CD14-positive monocyte (primary cell): ENCODE measurements around the gene DGCR2. TPM values are rescaled to one million over a fixed set of nuclear protein-coding genes. Genes with fewer than 3 reads are reported as not detected.

Source experiments
- DNase-seq, 3 donors: peaks; one replicate each; pipeline ENCODE4 v3.0.0-alpha.2; 2011 to 2022
- H2AFZ ChIP-seq: 2 replicates; pipeline ENCODE4 v1.6.0; 2012; ENCODE audit warnings: mild to moderate bottlenecking, low read depth, low read length, inconsistent platforms; ENCODE audit not compliant: insufficient read depth, poor library complexity, severe bottlenecking
- H3K27ac ChIP-seq, 2 donors: 1 replicate in 1 of 2; 2 replicates in 1 of 2; pipeline ENCODE4 v1.5.1; 2012 to 2013; ENCODE audit warnings: low read length in 2 of 2, control low read depth in 1 of 2, inconsistent platforms in 1 of 2, low read depth in 1 of 2, mild to moderate bottlenecking in 1 of 2
- H3K27me3 ChIP-seq, 2 donors: one replicate each; pipeline versions ENCODE4 v1.6.0 to v1.6.1; 2011 to 2013; ENCODE audit warnings: low read length in 2 of 2; ENCODE audit not compliant: control insufficient read depth in 2 of 2, insufficient read depth in 2 of 2
- H3K36me3 ChIP-seq, 2 donors: replicated peaks in 1 of 2; 1 replicate in 1 of 2; 2 replicates in 1 of 2; pipeline versions ENCODE4 v1.5.1 to v1.6.1; 2012 to 2013; ENCODE audit warnings: low read length in 2 of 2, control low read depth in 1 of 2, inconsistent platforms in 1 of 2, mild to moderate bottlenecking in 1 of 2; ENCODE audit not compliant: insufficient read depth in 2 of 2, control insufficient read depth in 1 of 2
- H3K4me1 ChIP-seq, 2 donors: 1 replicate in 1 of 2; 2 replicates in 1 of 2; pipeline versions ENCODE4 v1.5.1 to v1.6.1; 2012 to 2013; ENCODE audit warnings: low read length in 2 of 2, control low read depth in 1 of 2, inconsistent platforms in 1 of 2, mild to moderate bottlenecking in 1 of 2, moderate library complexity in 1 of 2; ENCODE audit not compliant: insufficient read depth in 2 of 2, control insufficient read depth in 1 of 2
- H3K4me2 ChIP-seq: replicated peaks from 2 replicates; pipeline ENCODE3; 2012; ENCODE audit warnings: low read length, moderate library complexity, mild to moderate bottlenecking; ENCODE audit not compliant: poor library complexity, severe bottlenecking; ENCODE audit errors: extremely low read depth
- H3K4me3 ChIP-seq, 3 experiments: fragments of 200-600 bp in 1 of 3; sonication (generic) in 1 of 3; replicated peaks in 1 of 3; 1 replicate in 2 of 3; 2 replicates in 1 of 3; pipeline ENCODE4 v1.5.1; 2011 to 2013; ENCODE audit warnings: low read length in 3 of 3, mild to moderate bottlenecking in 3 of 3, control low read depth in 2 of 3, low read depth in 2 of 3, inconsistent platforms in 1 of 3, moderate library complexity in 1 of 3
- H3K79me2 ChIP-seq: 2 replicates; pipeline ENCODE4 v1.6.0; 2012; ENCODE audit warnings: mild to moderate bottlenecking, control low read depth, inconsistent platforms, low read length, moderate library complexity; ENCODE audit not compliant: insufficient read depth
- H3K9ac ChIP-seq: 2 replicates; pipeline ENCODE4 v1.6.0; 2017; ENCODE audit warnings: low read length, mild to moderate bottlenecking; ENCODE audit not compliant: insufficient read depth, poor library complexity, severe bottlenecking
- H3K9me3 ChIP-seq, 2 donors: replicated peaks in 1 of 2; 1 replicate in 1 of 2; 2 replicates in 1 of 2; pipeline versions ENCODE4 v1.5.1 to v1.6.1; 2012 to 2013; ENCODE audit warnings: low read length in 2 of 2, control low read depth in 1 of 2; ENCODE audit not compliant: control insufficient read depth in 1 of 2, insufficient read depth in 1 of 2
- H4K20me1 ChIP-seq: 2 replicates; pipeline ENCODE4 v1.6.0; 2012; ENCODE audit warnings: mild to moderate bottlenecking, low read length, control low read depth, moderate library complexity; ENCODE audit not compliant: insufficient read depth
- H3K27ac Mint-ChIP-seq, 7 donors: one replicate each; pipeline ENCODE4 v1.8.0; 2020; ENCODE audit warnings: mild to moderate bottlenecking in 7 of 7, mixed read lengths in 7 of 7, moderate library complexity in 6 of 7, inconsistent platforms in 2 of 7
- H3K27me3 Mint-ChIP-seq, 3 donors: one replicate each; pipeline ENCODE4 v1.8.0; 2021 to 2022; ENCODE audit warnings: low read depth in 3 of 3, mild to moderate bottlenecking in 3 of 3, mixed read lengths in 3 of 3, moderate library complexity in 3 of 3, inconsistent platforms in 1 of 3
- H3K36me3 Mint-ChIP-seq, 2 donors: one replicate each; pipeline ENCODE4 v1.8.0; 2020; ENCODE audit warnings: mixed read lengths in 2 of 2, inconsistent platforms in 1 of 2, mild to moderate bottlenecking in 1 of 2
- H3K4me1 Mint-ChIP-seq: one replicate; pipeline ENCODE4 v1.8.0; 2020; ENCODE audit warnings: mild to moderate bottlenecking, mixed read lengths
- H3K4me3 Mint-ChIP-seq, 2 donors: one replicate each; pipeline ENCODE4 v1.8.0; 2020; ENCODE audit warnings: mild to moderate bottlenecking in 2 of 2, mixed read lengths in 2 of 2, moderate library complexity in 1 of 2
- H3K9me3 Mint-ChIP-seq, 7 donors: one replicate each; pipeline ENCODE4 v1.8.0; 2020 to 2022; ENCODE audit warnings: mixed read lengths in 7 of 7, mild to moderate bottlenecking in 6 of 7, moderate library complexity in 6 of 7, inconsistent platforms in 2 of 7
- WGBS: methylation state at CpG from one replicate; pipeline ENCODE4 v1.1.5; 2013; ENCODE audit warnings: missing lambda C conversion rate; ENCODE audit not compliant: insufficient coverage; 5-methylcytosine and 5-hydroxymethylcytosine counted together
- intact Hi-C, 2 donors: fragments of 100-400 bp; cut with micrococcal nuclease; formaldehyde crosslinking; loops; one replicate each; pipeline versions ENCODE4 v1.15.0 to v1.15.1; 2023
- polyA minus RNA-seq: library from RNA; depleted of rRNA, polyadenylated mRNA; stranded (reverse); fragments of >200 nt; gene quantifications from 2 replicates; pipeline ENCODE4 v1.2.3, GENCODE V29; 2012
- polyA plus RNA-seq, 3 donors: library from polyadenylated mRNA; depleted of rRNA in 1 of 3; unstranded in 2 of 3; stranded (reverse) in 1 of 3; fragments of 300-500 nt in 2 of 3; fragments of >200 nt in 1 of 3; fragmentation: Illumina TruSeq in 2 of 3; gene quantifications; 1 replicate in 2 of 3; 2 replicates in 1 of 3; pipeline ENCODE4 v1.2.3, GENCODE V29; 2012 to 2021
- total RNA-seq, 12 experiments: library from RNA in 1 of 12; stranded (reverse) in 1 of 12; fragments of 120-200 nt in 1 of 12; gene quantifications; one replicate each; pipeline ENCODE4 v1.2.4 and lab custom pipeline; 2013 to 2026; ENCODE audit warnings: mixed read lengths in 6 of 12, inconsistent platforms in 1 of 12
- TF ChIP-seq, protein P1 (sequence below): fragments of 200-600 bp; IDR thresholded peaks from one replicate; pipeline ENCODE4 v1.8.0; 2022; ENCODE audit warnings: antibody characterized with exemption, mild to moderate bottlenecking

The DGCR2 gene, protein sequence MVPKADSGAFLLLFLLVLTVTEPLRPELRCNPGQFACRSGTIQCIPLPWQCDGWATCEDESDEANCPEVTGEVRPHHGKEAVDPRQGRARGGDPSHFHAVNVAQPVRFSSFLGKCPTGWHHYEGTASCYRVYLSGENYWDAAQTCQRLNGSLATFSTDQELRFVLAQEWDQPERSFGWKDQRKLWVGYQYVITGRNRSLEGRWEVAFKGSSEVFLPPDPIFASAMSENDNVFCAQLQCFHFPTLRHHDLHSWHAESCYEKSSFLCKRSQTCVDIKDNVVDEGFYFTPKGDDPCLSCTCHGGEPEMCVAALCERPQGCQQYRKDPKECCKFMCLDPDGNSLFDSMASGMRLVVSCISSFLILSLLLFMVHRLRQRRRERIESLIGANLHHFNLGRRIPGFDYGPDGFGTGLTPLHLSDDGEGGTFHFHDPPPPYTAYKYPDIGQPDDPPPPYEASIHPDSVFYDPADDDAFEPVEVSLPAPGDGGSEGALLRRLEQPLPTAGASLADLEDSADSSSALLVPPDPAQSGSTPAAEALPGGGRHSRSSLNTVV
- total RNA-seq (2013): 38.9 TPM
- polyA plus RNA-seq: 10 to 100 TPM; 28.9 to 37.0 (median 36.2) TPM
- 56.1 and 81.1 TPM in 2 replicates for polyA minus RNA-seq
- total RNA-seq (lab: John Stamatoyannopoulos, UW): 14.9 to 50.8 (median 45.7) reads per million in 11 experiments

- peaks cover 1 to 7% (median 5%) of the 10 kb centered on the region in 3 donors for H3K27me3 Mint-ChIP-seq
- Histone ChIP-seq H3K79me2 (peaks cover 50% of the 10 kb centered on the region), H3K4me3 (peak within 1 kb of the TSS; percentile 67 to 93 (median 91)), H3K9ac (peak within 1 kb of the TSS; percentile 89), H3K4me2 (peak within 1 kb of the TSS; percentile 92), H3K27me3 (no peaks in the 10 kb centered on the region), H3K9me3 (no peaks in the 10 kb centered on the region), H2AFZ (peak within 1 kb of the TSS; percentile 93), H4K20me1 (peaks cover 42% of the 10 kb centered on the region), H3K36me3 (peaks cover 0 to 14% of the 10 kb centered on the region in 2 donors), H3K27ac (peak within 1 kb of the TSS; percentile 61 to 88), H3K4me1 (peaks cover 46 to 50% of the 10 kb centered on the region in 2 donors)
- peak within 1 kb of the TSS; percentile 90 to 95 for H3K4me3 Mint-ChIP-seq
- peaks cover 0 to 3% (median 0%) of the 10 kb centered on the region in 7 donors for H3K9me3 Mint-ChIP-seq
- TF ChIP-seq, protein P1, sequence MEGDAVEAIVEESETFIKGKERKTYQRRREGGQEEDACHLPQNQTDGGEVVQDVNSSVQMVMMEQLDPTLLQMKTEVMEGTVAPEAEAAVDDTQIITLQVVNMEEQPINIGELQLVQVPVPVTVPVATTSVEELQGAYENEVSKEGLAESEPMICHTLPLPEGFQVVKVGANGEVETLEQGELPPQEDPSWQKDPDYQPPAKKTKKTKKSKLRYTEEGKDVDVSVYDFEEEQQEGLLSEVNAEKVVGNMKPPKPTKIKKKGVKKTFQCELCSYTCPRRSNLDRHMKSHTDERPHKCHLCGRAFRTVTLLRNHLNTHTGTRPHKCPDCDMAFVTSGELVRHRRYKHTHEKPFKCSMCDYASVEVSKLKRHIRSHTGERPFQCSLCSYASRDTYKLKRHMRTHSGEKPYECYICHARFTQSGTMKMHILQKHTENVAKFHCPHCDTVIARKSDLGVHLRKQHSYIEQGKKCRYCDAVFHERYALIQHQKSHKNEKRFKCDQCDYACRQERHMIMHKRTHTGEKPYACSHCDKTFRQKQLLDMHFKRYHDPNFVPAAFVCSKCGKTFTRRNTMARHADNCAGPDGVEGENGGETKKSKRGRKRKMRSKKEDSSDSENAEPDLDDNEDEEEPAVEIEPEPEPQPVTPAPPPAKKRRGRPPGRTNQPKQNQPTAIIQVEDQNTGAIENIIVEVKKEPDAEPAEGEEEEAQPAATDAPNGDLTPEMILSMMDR: no peak
- intact Hi-C loops: loop anchor here (1.0 to 5.0 kb wide), 5 partner anchors 13 to 171 kb away; partner anchors contain the start of genes CLTCL1 (in 1 of the 2) and ESS2 (in 1 of the 2)
- H3K4me1 Mint-ChIP-seq: peaks cover 50% of the 10 kb centered on the region
- WGBS: under 1% methylated on average over 65 of the region's 67 CpGs
- H3K27ac Mint-ChIP-seq: peak within 1 kb of the TSS; percentile 76 to 97 (median 92)
- DNase-seq: peak; percentile 95 to 96 (median 96)
- H3K36me3 Mint-ChIP-seq: peaks cover 6 to 31% of the 10 kb centered on the region in 2 donors
Observed at GRCh38 chr22:19122143-19122751, at the start of gene DGCR2. DGCR2 (minus strand) TSS chr22:19122412; CDS start chr22:19122206, 206 bp downstream.

- Histone ChIP-seq H3K27ac (no peak overlapping the region), H3K79me2 (peaks cover 24% of the 10 kb centered on the region), H3K9me3 (peaks cover 0 to 12% of the 10 kb centered on the region in 2 donors), H4K20me1 (peaks cover 7% of the 10 kb centered on the region), H3K4me3 (no peak overlapping the region), H2AFZ (peak overlapping the region; percentile 66), H3K4me1 (peaks cover 46 to 54% of the 10 kb centered on the region in 2 donors), H3K27me3 (peaks cover 21 to 48% of the 10 kb centered on the region in 2 donors), H3K9ac (no peak overlapping the region), H3K36me3 (no peaks in the 10 kb centered on the region), H3K4me2 (no peak overlapping the region)
- intact Hi-C loops: no loop called here
- H3K27me3 Mint-ChIP-seq: peaks cover 47 to 59% (median 54%) of the 10 kb centered on the region in 3 donors
- DNase-seq: no peak
- H3K9me3 Mint-ChIP-seq: peaks cover 0 to 15% (median 6%) of the 10 kb centered on the region in 7 donors
- peaks cover 47% of the 10 kb centered on the region for H3K4me1 Mint-ChIP-seq
- peaks cover 0 to 4% of the 10 kb centered on the region in 2 donors for H3K36me3 Mint-ChIP-seq
- H3K4me3 Mint-ChIP-seq: peak overlapping the region in 1 of 2 donors; percentile 98
- H3K27ac Mint-ChIP-seq: no peak overlapping the region
- 66% methylated on average over 6 of the region's 7 CpGs for WGBS
- TF ChIP-seq, protein P1: no peak
Observed at GRCh38 chr22:19169947-19170318, 47.7 kb upstream of the DGCR2 start.
